Epithelial cell of esophagus (primary cell): ENCODE data around the gene C5.
"Not testable (repeated sequence)": the region's sequence is repeated elsewhere in the genome, so short reads cannot be mapped to it uniquely, and the experiment has no call there.

Experiments
- DNase-seq: peaks from one replicate; pipeline ENCODE4 v3.0.0; 2010; ENCODE audit warnings: low read depth
- H3K4me3 ChIP-seq: 2 replicates; pipeline ENCODE4 v1.5.1; 2011; ENCODE audit warnings: mild to moderate bottlenecking, low read length, control low read depth
- CTCF ChIP-seq: IDR thresholded peaks from 2 replicates; pipeline ENCODE4 v1.5.1; 2011; ENCODE audit warnings: low read depth, mild to moderate bottlenecking, low read length, control low read depth, inconsistent platforms; ENCODE audit not compliant: insufficient read depth; ENCODE audit errors: missing control alignments

C5 gene

GRCh38 chr9:121050128-121050988 is at the start of gene C5:
TSS of gene C5 (minus strand) at chr9:121050275. CDS start at chr9:121050246, 29 bp downstream.
- no peak for DNase-seq
- no peak for TF ChIP-seq CTCF

DNA sequence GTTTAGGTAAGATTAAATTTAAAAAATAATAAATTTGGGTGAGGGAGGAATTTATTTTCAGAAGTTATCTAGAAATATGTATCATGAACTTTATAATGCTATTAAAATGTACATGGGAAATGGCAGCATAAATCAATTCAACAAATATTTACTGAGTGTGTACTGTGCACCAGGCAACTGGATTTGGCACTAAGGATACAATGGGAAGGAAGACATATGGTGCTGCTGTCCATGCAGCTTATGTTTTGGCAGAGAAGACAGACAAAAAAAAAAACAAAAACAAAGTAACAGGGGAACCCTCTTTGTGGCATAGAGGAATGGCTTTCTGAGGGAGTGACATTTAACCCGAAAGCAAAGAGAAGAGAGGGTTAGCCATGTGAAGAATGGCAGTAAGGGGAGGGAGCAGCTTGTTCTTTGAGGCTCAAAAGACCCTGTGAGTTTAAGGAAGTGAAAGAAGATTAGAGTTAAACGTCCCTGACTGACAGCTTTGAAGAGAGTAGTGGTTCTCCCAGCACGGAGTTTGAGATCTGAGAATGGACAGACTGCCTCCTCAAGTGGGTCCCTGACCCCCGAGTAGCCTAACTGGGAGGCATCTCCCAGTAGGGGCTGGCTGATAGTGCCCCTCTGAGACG is 48.6 kb upstream of the C5 start:
- no peak overlapping the region for H3K4me3 ChIP-seq
- no peak for TF ChIP-seq CTCF
- DNase-seq: no peak

More at GRCh38 chr9:121050128-121050988, at the start of gene C5:
- H3K4me3 ChIP-seq: no peak within 1 kb of the TSS

- no peak for TF ChIP-seq CTCF
- H3K4me3 ChIP-seq: no peak overlapping the region
- DNase-seq: no peak
These were observed 45.0 kb upstream of the C5 start for GRCh38 chr9:121095057-121095456.

DNA sequence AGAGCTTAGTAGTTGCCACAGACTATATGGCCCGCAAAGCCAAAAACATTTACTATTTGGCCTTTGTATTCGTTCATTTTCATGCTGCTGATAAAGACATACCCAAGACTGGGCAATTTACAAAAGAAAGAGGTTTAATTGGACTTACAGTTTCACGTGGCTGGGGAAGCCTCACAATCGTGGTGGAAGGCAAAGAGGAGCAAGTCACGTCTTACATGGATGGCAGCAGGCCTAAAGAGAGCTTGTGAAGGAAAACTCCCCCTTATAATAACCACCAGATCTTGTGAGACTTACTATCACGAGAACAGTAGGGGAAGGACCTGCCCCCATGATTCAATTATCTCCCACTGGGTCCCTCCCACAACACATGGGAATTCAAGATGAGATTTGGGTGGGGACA is 40.7 kb upstream of the C5 start:
- not testable (repeated sequence) for H3K4me3 ChIP-seq, DNase-seq

DNA sequence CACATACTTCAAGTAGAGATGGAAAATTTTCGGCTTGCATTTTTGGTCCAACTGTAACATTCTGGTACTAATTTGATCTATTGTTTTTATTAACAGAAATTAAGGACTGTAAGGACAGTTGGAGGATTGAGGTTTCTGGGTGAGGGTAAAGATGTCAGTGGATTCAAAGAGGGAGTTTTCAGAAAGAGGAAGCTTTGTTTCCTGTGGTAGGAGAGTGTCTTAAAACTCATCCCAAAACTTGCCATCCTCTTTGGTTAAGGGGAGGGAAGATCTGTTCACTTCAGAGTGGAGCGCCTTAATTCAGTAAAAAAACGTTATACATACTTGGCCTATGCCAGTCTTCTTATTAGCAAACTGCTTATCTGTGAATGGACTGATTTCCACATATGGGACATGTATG is 38.5 kb upstream of the C5 start:
- TF ChIP-seq CTCF: no peak
- no peak for DNase-seq

DNA sequence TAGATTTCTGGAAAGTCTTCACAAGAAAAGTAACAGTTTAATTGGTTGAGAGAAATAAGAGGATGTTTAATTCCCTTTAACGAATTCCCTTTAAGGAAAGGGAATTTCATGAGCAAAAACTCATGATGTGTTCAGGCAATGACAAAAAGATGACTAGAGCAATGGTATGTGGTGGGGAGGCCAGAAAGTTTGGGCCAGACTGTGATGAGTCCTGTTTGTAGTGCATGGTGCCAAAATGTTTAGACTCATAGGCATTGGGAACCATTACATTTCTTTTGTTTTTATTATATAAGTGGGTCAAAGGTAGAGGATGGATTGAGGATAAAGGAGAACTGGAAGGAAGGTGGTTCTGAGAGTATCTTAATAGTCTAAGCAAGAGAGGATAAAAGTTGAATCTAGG is 35.6 kb upstream of the C5 start:
- DNase-seq: peak; percentile 5
- no peak for TF ChIP-seq CTCF
- H3K4me3 ChIP-seq: no peak overlapping the region

More for the DNA sequence above, 38.5 kb upstream of the C5 start:
- H3K4me3 ChIP-seq: no peak overlapping the region

DNA sequence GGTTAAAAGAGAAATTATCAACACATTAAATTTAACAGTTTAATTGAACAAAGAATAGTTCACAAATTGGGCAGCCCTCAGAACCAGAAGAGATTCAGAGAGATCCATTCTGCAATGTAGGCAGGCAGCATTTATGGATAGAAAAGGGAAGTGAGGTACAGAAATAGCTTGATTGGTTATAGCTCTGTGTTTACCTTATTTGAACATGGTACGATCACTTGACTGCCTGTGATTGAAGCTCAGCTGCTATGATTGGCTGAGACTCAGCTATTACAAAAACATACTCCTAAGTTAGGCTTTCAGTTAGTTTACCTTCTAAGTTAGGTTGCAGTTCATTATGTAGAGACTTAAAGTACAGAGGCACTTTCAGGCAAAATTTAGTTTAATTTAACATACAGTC is 32.0 kb upstream of the C5 start:
- no peak overlapping the region for H3K4me3 ChIP-seq
- TF ChIP-seq CTCF: no peak
- no peak for DNase-seq
